ENCODE measurements around the gene PWP2.
A peak's percentile ranks its signal among the peaks of the same experiment; 100 is the strongest.

PWP2 gene

GRCh38 chr21:44107026-44107501 lies at the start of gene PWP2:
Gene PWP2 (plus strand): TSS chr21:44107399. CDS start chr21:44107417, 18 bp downstream.
- DNase-seq = peak in 5 of 58 donors; percentile 25 to 67 (median 30)

- no peak for DNase-seq
Observed at GRCh38 chr21:44057960-44058651, 49.1 kb upstream of the PWP2 start.

- no peak for DNase-seq
Observed at GRCh38 chr21:44058652-44058964, 48.6 kb upstream of the PWP2 start.

GRCh38 chr21:44058981-44059380 lies 48.2 kb upstream of the PWP2 start:
- DNase-seq = no peak

GRCh38 chr21:44059710-44060109 lies 47.5 kb upstream of the PWP2 start:
- no peak for DNase-seq

- no peak for DNase-seq
Observed at GRCh38 chr21:44062380-44062779, 44.8 kb upstream of the PWP2 start.

- DNase-seq = no peak
Observed at GRCh38 chr21:44063151-44063912, 43.9 kb upstream of the PWP2 start.

- no peak for DNase-seq
Observed at GRCh38 chr21:44064852-44065403, 42.3 kb upstream of the PWP2 start.

- peak in 2 of 58 donors; percentile 36 to 45 for DNase-seq
Observed at GRCh38 chr21:44065428-44065827, 41.8 kb upstream of the PWP2 start.

GRCh38 chr21:44066116-44066515 lies 41.1 kb upstream of the PWP2 start:
- no peak for DNase-seq

- no peak for DNase-seq
Observed at GRCh38 chr21:44067011-44067839, 40.0 kb upstream of the PWP2 start.

GRCh38 chr21:44070391-44070790 lies 36.8 kb upstream of the PWP2 start:
- DNase-seq = no peak

GRCh38 chr21:44071359-44072104 lies 35.7 kb upstream of the PWP2 start:
- no peak for DNase-seq

- DNase-seq = no peak
Observed at GRCh38 chr21:44072111-44072510, 35.1 kb upstream of the PWP2 start.

- peak in 1 of 58 donors; percentile 63 for DNase-seq
Observed at GRCh38 chr21:44074315-44074958, 32.8 kb upstream of the PWP2 start.

GRCh38 chr21:44076316-44076715 lies 30.9 kb upstream of the PWP2 start:
- no peak for DNase-seq

GRCh38 chr21:44078411-44078981 lies 28.7 kb upstream of the PWP2 start:
- no peak for DNase-seq

GRCh38 chr21:44079446-44079845 lies 27.8 kb upstream of the PWP2 start:
- DNase-seq = no peak

- no peak for DNase-seq
Observed at GRCh38 chr21:44079846-44080245, 27.4 kb upstream of the PWP2 start.

All from anterior cingulate cortex (tissue), 58 donors.